ENCODE data around the gene OR51B2.

The OR51B2 gene

DNA sequence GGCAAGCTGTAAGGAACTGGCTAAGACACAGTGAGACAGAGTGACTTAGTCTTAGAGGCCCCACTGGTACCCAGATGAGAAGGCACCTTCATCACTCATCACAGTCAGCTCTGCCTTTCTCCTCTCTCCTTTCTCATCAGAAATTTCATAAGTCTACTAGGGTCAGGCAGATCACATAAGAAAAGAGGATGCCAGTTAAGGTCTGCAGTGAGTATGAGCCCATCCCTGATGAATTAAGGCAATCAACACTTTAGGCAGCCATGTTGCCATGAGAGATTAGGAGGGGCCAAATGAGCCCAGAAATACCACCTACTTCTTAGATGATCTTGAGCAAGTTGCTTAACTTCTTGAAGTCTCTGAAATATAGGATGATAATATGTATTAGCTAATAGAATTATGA lies 42.5 kb downstream of the OR51B2 start:
- no peak for DNase-seq

DNA sequence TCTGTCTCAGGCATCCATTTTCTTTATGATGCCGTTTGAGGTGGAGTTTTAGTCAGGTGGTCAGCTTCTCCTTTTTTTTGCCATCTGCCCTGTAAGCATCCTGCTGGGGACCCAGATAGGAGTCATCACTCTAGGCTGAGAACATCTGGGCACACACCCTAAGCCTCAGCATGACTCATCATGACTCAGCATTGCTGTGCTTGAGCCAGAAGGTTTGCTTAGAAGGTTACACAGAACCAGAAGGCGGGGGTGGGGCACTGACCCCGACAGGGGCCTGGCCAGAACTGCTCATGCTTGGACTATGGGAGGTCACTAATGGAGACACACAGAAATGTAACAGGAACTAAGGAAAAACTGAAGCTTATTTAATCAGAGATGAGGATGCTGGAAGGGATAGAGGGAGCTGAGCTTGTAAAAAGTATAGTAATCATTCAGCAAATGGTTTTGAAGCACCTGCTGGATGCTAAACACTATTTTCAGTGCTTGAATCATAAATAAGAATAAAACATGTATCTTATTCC lies 43.5 kb downstream of the OR51B2 start:
- no peak for DNase-seq

DNA sequence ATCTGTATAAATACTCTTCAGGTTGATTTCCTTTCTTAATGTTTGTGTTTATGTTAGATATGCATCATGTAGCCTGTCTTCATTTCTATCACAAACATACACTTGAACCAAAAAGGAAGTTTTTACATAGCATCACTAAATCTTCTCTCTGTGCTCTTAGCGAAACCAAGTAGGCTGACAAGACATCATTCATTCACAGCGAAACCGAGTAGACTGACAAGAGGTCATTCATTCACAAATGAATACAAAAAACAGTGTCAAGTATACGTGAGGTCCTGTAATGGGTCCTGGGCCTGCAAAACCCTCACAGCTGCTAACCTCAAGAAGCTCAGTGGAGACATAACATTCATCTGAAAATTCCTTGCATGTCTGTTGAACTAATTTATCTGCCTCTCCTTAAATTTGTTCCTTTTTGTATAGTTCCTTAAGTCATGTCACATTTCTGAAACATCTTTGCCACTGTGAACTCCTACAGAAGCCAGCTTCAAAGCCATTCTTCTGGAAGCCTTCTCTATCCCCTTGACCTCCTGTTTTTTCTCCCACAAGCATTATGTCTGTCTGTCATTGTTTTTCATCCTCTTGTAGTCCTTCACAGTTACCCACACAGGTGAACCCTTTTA lies 44.5 kb downstream of the OR51B2 start:
- DNase-seq: no peak

DNA sequence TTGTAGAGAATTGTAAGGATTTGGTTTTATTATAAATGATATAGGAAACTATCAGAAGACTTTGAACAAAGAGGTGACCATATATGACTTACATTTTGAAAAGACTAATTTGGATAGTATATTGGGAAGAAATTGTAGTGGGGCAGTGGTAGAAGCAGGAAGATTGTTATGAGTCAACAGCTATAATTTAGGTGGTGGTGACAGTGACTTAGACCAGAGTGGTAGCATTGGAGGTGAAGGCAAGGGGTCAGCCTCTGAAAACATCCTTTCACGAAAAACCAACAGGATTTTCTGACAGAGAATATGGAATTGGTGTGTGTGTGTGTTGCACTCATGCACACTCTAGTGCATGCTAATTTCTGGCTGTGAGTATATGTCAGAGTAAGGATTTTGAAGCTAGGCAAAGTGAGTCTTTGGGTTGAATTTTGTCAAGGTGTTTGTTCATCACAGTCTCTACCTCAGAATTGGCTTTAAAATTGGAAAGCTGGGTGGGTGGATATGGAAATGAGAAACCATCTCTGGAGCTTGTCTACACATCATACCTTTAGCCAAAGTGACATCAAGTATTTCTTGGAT lies 46.2 kb downstream of the OR51B2 start:
- no peak for DNase-seq

DNA sequence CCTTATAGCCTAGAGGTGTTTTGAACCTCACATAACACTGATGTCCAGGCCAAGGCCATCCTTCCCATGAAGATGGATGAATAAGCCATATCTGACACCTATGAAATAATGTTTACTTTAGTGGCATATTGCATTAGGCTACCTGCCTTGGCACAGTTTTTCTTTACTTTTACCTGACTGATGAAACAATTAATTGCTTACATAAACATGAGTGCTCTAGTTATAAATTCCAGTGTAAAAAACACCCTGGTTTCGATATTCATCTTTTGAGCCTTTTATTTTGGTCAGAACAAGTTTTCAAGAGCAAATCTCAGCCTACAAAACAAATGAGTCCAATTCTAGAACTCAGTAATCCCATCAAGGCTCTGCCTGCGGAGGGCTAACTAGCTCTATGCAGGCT lies 47.4 kb downstream of the OR51B2 start:
- no peak for DNase-seq

DNA sequence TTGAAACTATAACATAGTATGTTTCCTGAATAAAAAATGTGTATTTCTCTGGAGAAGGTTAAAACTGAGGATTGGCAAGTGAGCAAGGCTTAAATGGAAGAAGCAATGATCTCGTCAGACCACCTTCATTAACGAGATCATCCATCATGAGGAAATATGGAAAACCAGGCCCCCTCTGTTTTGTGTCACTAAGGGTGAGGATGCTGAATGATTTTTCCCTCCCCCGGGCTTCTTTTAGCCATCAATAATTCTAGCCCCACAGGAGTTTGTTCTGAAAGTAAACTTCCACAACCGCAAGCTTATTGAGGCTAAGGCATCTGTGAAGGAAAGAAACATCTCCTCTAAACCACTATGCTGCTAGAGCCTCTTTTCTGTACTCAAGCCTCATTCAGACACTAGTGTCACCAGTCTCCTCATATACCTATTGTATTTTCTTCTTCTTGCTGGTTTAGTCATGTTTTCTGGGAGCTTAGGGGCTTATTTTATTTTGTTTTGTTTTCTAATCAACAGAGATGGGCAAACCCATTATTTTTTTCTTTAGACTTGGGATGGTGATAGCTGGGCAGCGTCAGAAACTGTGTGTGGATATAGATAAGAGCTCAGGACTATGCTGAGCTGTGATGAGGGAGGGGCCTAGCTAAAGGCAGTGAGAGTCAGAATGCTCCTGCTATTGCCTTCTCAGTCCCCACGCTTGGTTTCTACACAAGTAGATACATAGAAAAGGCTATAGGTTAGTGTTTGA lies 48.6 kb downstream of the OR51B2 start:
- no peak for DNase-seq

DNA sequence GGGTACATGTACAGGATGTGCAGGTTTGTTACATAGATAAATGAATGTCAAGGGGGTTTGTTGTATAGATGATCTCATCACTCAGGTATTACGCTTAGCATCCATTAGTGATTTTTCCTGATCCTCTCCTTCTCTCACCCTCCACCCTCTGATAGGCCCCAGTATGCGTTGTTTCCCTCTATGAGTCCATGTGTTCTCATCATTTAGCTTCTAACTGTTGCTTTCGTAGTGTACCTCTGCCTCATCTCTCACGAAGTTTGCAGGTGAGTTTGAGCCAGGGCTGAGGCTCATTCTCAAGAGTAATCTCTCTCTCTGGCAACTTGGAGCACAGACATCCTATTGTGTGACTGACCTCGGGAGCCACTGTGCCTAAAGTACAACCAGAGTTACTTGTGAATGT lies 49.7 kb downstream of the OR51B2 start:
- no peak for DNase-seq

All from stimulated activated CD4-positive, alpha-beta T cell treated with anti-CD3 and anti-CD28 coated beads, Interleukin-12 subunit alpha, Interleukin-12 subunit beta, amount 100 ng/mL, for 4 hours (primary cell).